ENCODE results near the gene AUTS2. TPM values are rescaled to one million over a fixed set of nuclear protein-coding genes. Genes with fewer than 3 reads are reported as not detected.

Gene AUTS2
- total and polyA plus RNA-seq, 10 of the 15 experiments (the other 5 are each of a cell fraction or from before 2014, with no cell fraction given) = 6.4 to 55.6 (median 21.6) TPM

DNA sequence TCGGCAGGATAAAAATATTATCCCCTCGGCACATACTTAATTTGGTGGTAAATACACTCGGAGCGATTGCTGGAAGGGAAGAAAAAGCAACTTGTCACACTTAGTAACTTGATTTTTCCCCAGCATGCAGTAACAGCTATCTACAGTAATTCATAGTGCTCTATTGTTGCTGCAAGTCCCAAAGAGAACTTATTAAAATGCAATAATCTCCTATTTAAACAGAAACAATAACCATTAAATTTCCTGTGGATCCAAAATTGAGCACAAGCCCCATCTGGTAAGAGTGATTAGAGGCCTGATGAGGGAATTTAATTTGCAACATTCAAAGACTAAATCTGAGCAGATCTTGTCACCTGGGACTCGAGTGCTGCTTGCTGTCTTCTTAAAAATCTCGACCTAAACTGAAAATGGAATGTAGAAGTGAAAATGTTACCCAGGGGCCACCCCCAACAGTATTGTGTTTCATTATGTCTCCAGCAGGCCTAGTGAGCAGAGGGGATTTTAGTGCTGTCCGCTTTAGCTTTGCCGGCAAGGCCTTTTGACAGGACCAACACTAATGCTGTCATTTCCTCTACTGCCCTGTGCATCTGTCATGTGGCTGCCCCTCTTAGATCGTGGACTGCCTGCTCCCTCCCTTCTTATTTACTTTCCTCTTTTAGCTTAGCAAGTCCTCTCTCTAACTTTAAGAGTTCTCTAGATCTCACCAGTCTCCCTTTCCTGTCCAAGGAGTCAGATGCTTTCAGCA, 639.7 kb downstream of the AUTS2 start (continued):
- TF ChIP-seq, protein P1, sequence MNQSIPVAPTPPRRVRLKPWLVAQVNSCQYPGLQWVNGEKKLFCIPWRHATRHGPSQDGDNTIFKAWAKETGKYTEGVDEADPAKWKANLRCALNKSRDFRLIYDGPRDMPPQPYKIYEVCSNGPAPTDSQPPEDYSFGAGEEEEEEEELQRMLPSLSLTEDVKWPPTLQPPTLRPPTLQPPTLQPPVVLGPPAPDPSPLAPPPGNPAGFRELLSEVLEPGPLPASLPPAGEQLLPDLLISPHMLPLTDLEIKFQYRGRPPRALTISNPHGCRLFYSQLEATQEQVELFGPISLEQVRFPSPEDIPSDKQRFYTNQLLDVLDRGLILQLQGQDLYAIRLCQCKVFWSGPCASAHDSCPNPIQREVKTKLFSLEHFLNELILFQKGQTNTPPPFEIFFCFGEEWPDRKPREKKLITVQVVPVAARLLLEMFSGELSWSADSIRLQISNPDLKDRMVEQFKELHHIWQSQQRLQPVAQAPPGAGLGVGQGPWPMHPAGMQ (IDR thresholded peaks at IDR 0.05; ENCODE audit: borderline replicate concordance) = no peak
- no peak for TF ChIP-seq ZBED1 (IDR thresholded peaks at IDR 0.05; ENCODE audit: borderline replicate concordance)
- TF ChIP-seq NFIC (IDR thresholded peaks at IDR 0.05; ENCODE audit: low read depth, low read length) = peak; percentile 81
- TF ChIP-seq SMARCA5 (IDR thresholded peaks at IDR 0.05) = no peak
- peak; percentile 92 for TF ChIP-seq ATF7 (IDR thresholded peaks at IDR 0.05; ENCODE audit: low read depth)
- no peak for TF ChIP-seq SMAD5 (IDR thresholded peaks at IDR 0.05; ENCODE audit: low read depth)
- TF ChIP-seq, protein P2, sequence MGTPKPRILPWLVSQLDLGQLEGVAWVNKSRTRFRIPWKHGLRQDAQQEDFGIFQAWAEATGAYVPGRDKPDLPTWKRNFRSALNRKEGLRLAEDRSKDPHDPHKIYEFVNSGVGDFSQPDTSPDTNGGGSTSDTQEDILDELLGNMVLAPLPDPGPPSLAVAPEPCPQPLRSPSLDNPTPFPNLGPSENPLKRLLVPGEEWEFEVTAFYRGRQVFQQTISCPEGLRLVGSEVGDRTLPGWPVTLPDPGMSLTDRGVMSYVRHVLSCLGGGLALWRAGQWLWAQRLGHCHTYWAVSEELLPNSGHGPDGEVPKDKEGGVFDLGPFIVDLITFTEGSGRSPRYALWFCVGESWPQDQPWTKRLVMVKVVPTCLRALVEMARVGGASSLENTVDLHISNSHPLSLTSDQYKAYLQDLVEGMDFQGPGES (IDR thresholded peaks at IDR 0.05) = no peak
- no peak for TF ChIP-seq ESRRA (IDR thresholded peaks at IDR 0.05; ENCODE audit: low read length)
- TF ChIP-seq, protein P3, sequence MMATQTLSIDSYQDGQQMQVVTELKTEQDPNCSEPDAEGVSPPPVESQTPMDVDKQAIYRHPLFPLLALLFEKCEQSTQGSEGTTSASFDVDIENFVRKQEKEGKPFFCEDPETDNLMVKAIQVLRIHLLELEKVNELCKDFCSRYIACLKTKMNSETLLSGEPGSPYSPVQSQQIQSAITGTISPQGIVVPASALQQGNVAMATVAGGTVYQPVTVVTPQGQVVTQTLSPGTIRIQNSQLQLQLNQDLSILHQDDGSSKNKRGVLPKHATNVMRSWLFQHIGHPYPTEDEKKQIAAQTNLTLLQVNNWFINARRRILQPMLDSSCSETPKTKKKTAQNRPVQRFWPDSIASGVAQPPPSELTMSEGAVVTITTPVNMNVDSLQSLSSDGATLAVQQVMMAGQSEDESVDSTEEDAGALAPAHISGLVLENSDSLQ (IDR thresholded peaks at IDR 0.05) = peak; percentile 71; the same call in 1 of the 2 replicates
- peak; percentile 61; the same call in 1 of the 2 replicates for TF ChIP-seq BACH1 (IDR thresholded peaks at IDR 0.05; ENCODE audit: borderline replicate concordance)
- TF ChIP-seq POLR2A (IDR thresholded peaks at IDR 0.05; ENCODE audit: low read depth, low read length) = peak; percentile 63; the same call in 1 of the 2 replicates
- TF ChIP-seq, protein P4, sequence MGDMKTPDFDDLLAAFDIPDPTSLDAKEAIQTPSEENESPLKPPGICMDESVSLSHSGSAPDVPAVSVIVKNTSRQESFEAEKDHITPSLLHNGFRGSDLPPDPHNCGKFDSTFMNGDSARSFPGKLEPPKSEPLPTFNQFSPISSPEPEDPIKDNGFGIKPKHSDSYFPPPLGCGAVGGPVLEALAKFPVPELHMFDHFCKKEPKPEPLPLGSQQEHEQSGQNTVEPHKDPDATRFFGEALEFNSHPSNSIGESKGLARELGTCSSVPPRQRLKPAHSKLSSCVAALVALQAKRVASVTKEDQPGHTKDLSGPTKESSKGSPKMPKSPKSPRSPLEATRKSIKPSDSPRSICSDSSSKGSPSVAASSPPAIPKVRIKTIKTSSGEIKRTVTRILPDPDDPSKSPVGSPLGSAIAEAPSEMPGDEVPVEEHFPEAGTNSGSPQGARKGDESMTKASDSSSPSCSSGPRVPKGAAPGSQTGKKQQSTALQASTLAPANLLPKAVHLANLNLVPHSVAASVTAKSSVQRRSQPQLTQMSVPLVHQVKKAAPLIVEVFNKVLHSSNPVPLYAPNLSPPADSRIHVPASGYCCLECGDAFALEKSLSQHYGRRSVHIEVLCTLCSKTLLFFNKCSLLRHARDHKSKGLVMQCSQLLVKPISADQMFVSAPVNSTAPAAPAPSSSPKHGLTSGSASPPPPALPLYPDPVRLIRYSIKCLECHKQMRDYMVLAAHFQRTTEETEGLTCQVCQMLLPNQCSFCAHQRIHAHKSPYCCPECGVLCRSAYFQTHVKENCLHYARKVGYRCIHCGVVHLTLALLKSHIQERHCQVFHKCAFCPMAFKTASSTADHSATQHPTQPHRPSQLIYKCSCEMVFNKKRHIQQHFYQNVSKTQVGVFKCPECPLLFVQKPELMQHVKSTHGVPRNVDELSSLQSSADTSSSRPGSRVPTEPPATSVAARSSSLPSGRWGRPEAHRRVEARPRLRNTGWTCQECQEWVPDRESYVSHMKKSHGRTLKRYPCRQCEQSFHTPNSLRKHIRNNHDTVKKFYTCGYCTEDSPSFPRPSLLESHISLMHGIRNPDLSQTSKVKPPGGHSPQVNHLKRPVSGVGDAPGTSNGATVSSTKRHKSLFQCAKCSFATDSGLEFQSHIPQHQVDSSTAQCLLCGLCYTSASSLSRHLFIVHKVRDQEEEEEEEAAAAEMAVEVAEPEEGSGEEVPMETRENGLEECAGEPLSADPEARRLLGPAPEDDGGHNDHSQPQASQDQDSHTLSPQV (IDR thresholded peaks at IDR 0.05) = peak; percentile 27; the same call in 1 of the 2 replicates
- TF ChIP-seq MTA3 (IDR thresholded peaks at IDR 0.05; ENCODE audit: borderline replicate concordance, low read length) = peak; percentile 63; the same call in 1 of the 2 replicates
- TF ChIP-seq, protein P5, sequence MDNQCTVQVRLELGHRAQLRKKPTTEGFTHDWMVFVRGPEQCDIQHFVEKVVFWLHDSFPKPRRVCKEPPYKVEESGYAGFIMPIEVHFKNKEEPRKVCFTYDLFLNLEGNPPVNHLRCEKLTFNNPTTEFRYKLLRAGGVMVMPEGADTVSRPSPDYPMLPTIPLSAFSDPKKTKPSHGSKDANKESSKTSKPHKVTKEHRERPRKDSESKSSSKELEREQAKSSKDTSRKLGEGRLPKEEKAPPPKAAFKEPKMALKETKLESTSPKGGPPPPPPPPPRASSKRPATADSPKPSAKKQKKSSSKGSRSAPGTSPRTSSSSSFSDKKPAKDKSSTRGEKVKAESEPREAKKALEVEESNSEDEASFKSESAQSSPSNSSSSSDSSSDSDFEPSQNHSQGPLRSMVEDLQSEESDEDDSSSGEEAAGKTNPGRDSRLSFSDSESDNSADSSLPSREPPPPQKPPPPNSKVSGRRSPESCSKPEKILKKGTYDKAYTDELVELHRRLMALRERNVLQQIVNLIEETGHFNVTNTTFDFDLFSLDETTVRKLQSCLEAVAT (IDR thresholded peaks at IDR 0.05) = no peak; the same call in 1 of the 2 replicates
- TF ChIP-seq, protein P6, sequence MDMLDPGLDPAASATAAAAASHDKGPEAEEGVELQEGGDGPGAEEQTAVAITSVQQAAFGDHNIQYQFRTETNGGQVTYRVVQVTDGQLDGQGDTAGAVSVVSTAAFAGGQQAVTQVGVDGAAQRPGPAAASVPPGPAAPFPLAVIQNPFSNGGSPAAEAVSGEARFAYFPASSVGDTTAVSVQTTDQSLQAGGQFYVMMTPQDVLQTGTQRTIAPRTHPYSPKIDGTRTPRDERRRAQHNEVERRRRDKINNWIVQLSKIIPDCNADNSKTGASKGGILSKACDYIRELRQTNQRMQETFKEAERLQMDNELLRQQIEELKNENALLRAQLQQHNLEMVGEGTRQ (IDR thresholded peaks at IDR 0.05; ENCODE audit: borderline replicate concordance, low read depth, low read length) = peak; percentile 12; the same call in 1 of the 2 replicates
- TF ChIP-seq, protein P7, sequence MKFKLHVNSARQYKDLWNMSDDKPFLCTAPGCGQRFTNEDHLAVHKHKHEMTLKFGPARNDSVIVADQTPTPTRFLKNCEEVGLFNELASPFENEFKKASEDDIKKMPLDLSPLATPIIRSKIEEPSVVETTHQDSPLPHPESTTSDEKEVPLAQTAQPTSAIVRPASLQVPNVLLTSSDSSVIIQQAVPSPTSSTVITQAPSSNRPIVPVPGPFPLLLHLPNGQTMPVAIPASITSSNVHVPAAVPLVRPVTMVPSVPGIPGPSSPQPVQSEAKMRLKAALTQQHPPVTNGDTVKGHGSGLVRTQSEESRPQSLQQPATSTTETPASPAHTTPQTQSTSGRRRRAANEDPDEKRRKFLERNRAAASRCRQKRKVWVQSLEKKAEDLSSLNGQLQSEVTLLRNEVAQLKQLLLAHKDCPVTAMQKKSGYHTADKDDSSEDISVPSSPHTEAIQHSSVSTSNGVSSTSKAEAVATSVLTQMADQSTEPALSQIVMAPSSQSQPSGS (IDR thresholded peaks at IDR 0.05; ENCODE audit: low read length) = peak; percentile 88
- TF ChIP-seq EZH2 (IDR thresholded peaks at IDR 0.05; ENCODE audit: borderline replicate concordance, control insufficient read depth, low read depth, low read length) = no peak
- no peak for TF ChIP-seq ZNF274 (IDR thresholded peaks at IDR 0.05; ENCODE audit: insufficient read depth, insufficient read length)

Measured in GM12878 (cell line).